ENCODE measurements around the gene CSKMT. TPM values are rescaled to one million over a fixed set of nuclear protein-coding genes. Genes with fewer than 3 reads are reported as not detected.
"Not testable (repeated sequence)": the region's sequence is repeated elsewhere in the genome, so short reads cannot be mapped to it uniquely, and the experiment has no call there.

Gene CSKMT
- total RNA-seq = 12.3 and 21.3 TPM in 2 replicates

- no peaks in the 10 kb centered on the region for H3K27me3 ChIP-seq (ENCODE audit: control insufficient read depth, insufficient read depth, low read length)
- peak within 1 kb of the TSS; percentile 80 for H3K4me3 ChIP-seq (ENCODE audit: low read depth, low read length)
- FAIRE-seq = no peak
- peak; percentile 74 for DNase-seq (ENCODE audit: low read depth)
- peaks cover 12% of the 10 kb centered on the region for H3K36me3 ChIP-seq (ENCODE audit: control insufficient read depth, insufficient read depth, low read length)
- TF ChIP-seq CTCF (IDR thresholded peaks at IDR 0.05; ENCODE audit: insufficient read depth, low read length, severe bottlenecking) = no peak
Observed at GRCh38 chr11:62665075-62665598, at the start of gene CSKMT, which contains the start of gene C11orf98. Gene CSKMT (plus strand): TSS chr11:62665312. CDS start chr11:62665880, 568 bp downstream. Gene C11orf98 (minus strand): TSS chr11:62665210. CDS start chr11:62665169, 41 bp downstream.

GRCh38 chr11:62615521-62615920 lies 49.6 kb upstream of the CSKMT start:
- FAIRE-seq (no peak), DNase-seq (ENCODE audit: low read depth) (no peak)
- Histone ChIP-seq H3K27me3 (ENCODE audit: control insufficient read depth, insufficient read depth, low read length) (no peaks in the 10 kb centered on the region), H3K4me3 (ENCODE audit: low read depth, low read length) (no peak overlapping the region), H3K36me3 (ENCODE audit: control insufficient read depth, insufficient read depth, low read length) (peaks cover 8% of the 10 kb centered on the region)
- no peak for TF ChIP-seq CTCF (IDR thresholded peaks at IDR 0.05; ENCODE audit: insufficient read depth, low read length, severe bottlenecking)

- not testable (repeated sequence) for H3K36me3 ChIP-seq (ENCODE audit: control insufficient read depth, insufficient read depth, low read length); H3K4me3 ChIP-seq (ENCODE audit: low read depth, low read length); H3K27me3 ChIP-seq (ENCODE audit: control insufficient read depth, insufficient read depth, low read length); FAIRE-seq; DNase-seq (ENCODE audit: low read depth)
Observed at GRCh38 chr11:62616957-62617356, 48.2 kb upstream of the CSKMT start.

- peak overlapping the region; percentile 68 for H3K4me3 ChIP-seq (ENCODE audit: low read depth, low read length)
- DNase-seq (ENCODE audit: low read depth) (no peak), FAIRE-seq (no peak)
- TF ChIP-seq CTCF (IDR thresholded peaks at IDR 0.05; ENCODE audit: insufficient read depth, low read length, severe bottlenecking) = no peak
- no peaks in the 10 kb centered on the region for H3K27me3 ChIP-seq (ENCODE audit: control insufficient read depth, insufficient read depth, low read length)
- peaks cover 14% of the 10 kb centered on the region for H3K36me3 ChIP-seq (ENCODE audit: control insufficient read depth, insufficient read depth, low read length)
Observed at GRCh38 chr11:62621027-62621566, 44.0 kb upstream of the CSKMT start.

GRCh38 chr11:62621567-62622470 lies 43.3 kb upstream of the CSKMT start, which contains the start of gene B3GAT3:
Gene B3GAT3 (minus strand): TSS chr11:62621986. CDS start chr11:62621947, 39 bp downstream.
- no peaks in the 10 kb centered on the region for H3K27me3 ChIP-seq (ENCODE audit: control insufficient read depth, insufficient read depth, low read length)
- DNase-seq (ENCODE audit: low read depth) (peak; percentile 97), FAIRE-seq (no peak)
- peak within 1 kb of the TSS; percentile 68 for H3K4me3 ChIP-seq (ENCODE audit: low read depth, low read length)
- no peak for TF ChIP-seq CTCF (IDR thresholded peaks at IDR 0.05; ENCODE audit: insufficient read depth, low read length, severe bottlenecking)
- peaks cover 16% of the 10 kb centered on the region for H3K36me3 ChIP-seq (ENCODE audit: control insufficient read depth, insufficient read depth, low read length)

- FAIRE-seq = no peak
Observed at GRCh38 chr11:62622476-62623089, 42.5 kb upstream of the CSKMT start.

More at GRCh38 chr11:62622476-62623089, 42.5 kb upstream of the CSKMT start:
- Histone ChIP-seq H3K4me3 (ENCODE audit: low read depth, low read length) (peak overlapping the region; percentile 5), H3K36me3 (ENCODE audit: control insufficient read depth, insufficient read depth, low read length) (peaks cover 16% of the 10 kb centered on the region), H3K27me3 (ENCODE audit: control insufficient read depth, insufficient read depth, low read length) (no peaks in the 10 kb centered on the region)
- no peak for DNase-seq (ENCODE audit: low read depth)
- no peak for TF ChIP-seq CTCF (IDR thresholded peaks at IDR 0.05; ENCODE audit: insufficient read depth, low read length, severe bottlenecking)

All from bronchial epithelial cell (primary cell).